GM23338 (cell line): Measurements from ENCODE around the gene GARS1. TPM values are rescaled to one million over a fixed set of nuclear protein-coding genes. Genes with fewer than 3 reads are reported as not detected.
"Not testable (repeated sequence)": the region's sequence is repeated elsewhere in the genome, so short reads cannot be mapped to it uniquely, and the experiment has no call there.

Source experiments
- ATAC-seq: fragments of 200-7000 bp; cut with Tn5 transposase; 3 replicates; pipeline ENCODE4 v1.9.1; 2020
- DNase-seq: peaks from one replicate; pipeline ENCODE4 v3.0.0-alpha.2; 2015; ENCODE audit warnings: low spot score
- H2AFZ ChIP-seq: fragments of 200-600 bp; sonication (generic); 2 replicates; pipeline ENCODE4 v1.8.0; 2016; ENCODE audit warnings: antibody characterized with exemption, mild to moderate bottlenecking, moderate library complexity
- H3F3A ChIP-seq: fragments of 200-600 bp; sonication (generic); replicated peaks from 2 replicates; pipeline ENCODE4 v1.8.0; 2017; ENCODE audit warnings: antibody characterized with exemption, mixed run types, low read depth
- H3K27ac ChIP-seq: fragments of 200-600 bp; sonication (generic); 2 replicates; pipeline ENCODE4 v1.6.1; 2016; ENCODE audit warnings: low read depth
- H3K27me3 ChIP-seq: fragments of 200-600 bp; sonication (generic); 2 replicates; pipeline ENCODE4 v1.8.0; 2016; ENCODE audit warnings: mild to moderate bottlenecking, mixed run types, moderate library complexity; ENCODE audit not compliant: insufficient read depth
- H3K36me3 ChIP-seq: fragments of 200-600 bp; sonication (generic); 2 replicates; pipeline ENCODE4 v1.8.0; 2016; ENCODE audit warnings: mild to moderate bottlenecking; ENCODE audit not compliant: insufficient read depth
- H3K4me1 ChIP-seq: fragments of 200-600 bp; sonication (generic); 2 replicates; pipeline ENCODE4 v1.8.0; 2016; ENCODE audit warnings: mild to moderate bottlenecking, moderate library complexity; ENCODE audit not compliant: insufficient read depth
- H3K4me2 ChIP-seq: fragments of 200-600 bp; sonication (generic); 2 replicates; pipeline ENCODE4 v1.7.1; 2017; ENCODE audit warnings: mixed run types
- H3K4me3 ChIP-seq: fragments of 200-600 bp; sonication (generic); 2 replicates; pipeline ENCODE4 v1.6.1; 2016; ENCODE audit warnings: mixed run types
- H3K79me2 ChIP-seq: fragments of 200-600 bp; sonication (generic); replicated peaks from 2 replicates; pipeline ENCODE4 v1.8.0; 2017; ENCODE audit warnings: mild to moderate bottlenecking; ENCODE audit not compliant: insufficient read depth
- H3K9me2 ChIP-seq: fragments of 200-600 bp; sonication (generic); 2 replicates; pipeline ENCODE4 v1.8.0; 2017; ENCODE audit not compliant: insufficient read depth
- H4K20me1 ChIP-seq: fragments of 200-600 bp; sonication (generic); replicated peaks from 2 replicates; pipeline ENCODE4 v1.8.0; 2017; ENCODE audit warnings: mild to moderate bottlenecking; ENCODE audit not compliant: insufficient read depth
- H3K27ac Mint-ChIP-seq: 2 replicates; pipeline ENCODE4 v1.8.0; 2020; ENCODE audit warnings: inconsistent platforms, mild to moderate bottlenecking, moderate library complexity, mixed read lengths
- H3K27me3 Mint-ChIP-seq: 3 replicates; pipeline ENCODE4 v1.8.0; 2022; ENCODE audit warnings: low read depth, mild to moderate bottlenecking, moderate library complexity, mixed read lengths, inconsistent platforms; ENCODE audit not compliant: insufficient read depth, poor library complexity
- H3K36me3 Mint-ChIP-seq: 3 replicates; pipeline ENCODE4 v1.8.0; 2021; ENCODE audit warnings: low read depth, mild to moderate bottlenecking, inconsistent platforms, moderate library complexity, mixed read lengths
- H3K4me1 Mint-ChIP-seq: 3 replicates; pipeline ENCODE4 v1.8.0; 2020; ENCODE audit warnings: mild to moderate bottlenecking, inconsistent platforms, mixed read lengths
- H3K4me3 Mint-ChIP-seq: 3 replicates; pipeline ENCODE4 v1.8.0; 2021; ENCODE audit warnings: moderate library complexity, mild to moderate bottlenecking, inconsistent platforms, mixed read lengths
- H3K9me3 Mint-ChIP-seq: 3 replicates; pipeline ENCODE4 v1.8.0; 2020; ENCODE audit warnings: moderate library complexity, mild to moderate bottlenecking, inconsistent platforms, mixed read lengths
- NANOG ChIP-seq: IDR thresholded peaks from 2 replicates; pipeline ENCODE4 v1.6.1; 2016; ENCODE audit warnings: antibody characterized with exemption, borderline replicate concordance
- STAT1 ChIP-seq: IDR thresholded peaks from one replicate; pipeline ENCODE4 v1.6.1; 2016; ENCODE audit warnings: antibody characterized with exemption; ENCODE audit not compliant: unreplicated experiment
- ZNF114 ChIP-seq: fragments of 250-450 bp; sonication (Bioruptor Pico); IDR thresholded peaks from 2 replicates; pipeline ENCODE4 v1.5.0; 2020; ENCODE audit warnings: mild to moderate bottlenecking, moderate library complexity
- ZNF462 ChIP-seq: fragments of 250-450 bp; sonication (Bioruptor Pico); IDR thresholded peaks from 2 replicates; pipeline ENCODE4 v1.5.0; 2020; ENCODE audit warnings: mild to moderate bottlenecking, moderate library complexity
- polyA plus RNA-seq: library from polyadenylated mRNA; unstranded; fragments of >200 nt; fragmentation: Nextera tagmentation; extraction: Ambion mirVana; gene quantifications from 2 replicates; pipeline ENCODE4 v1.2.1, GENCODE V29; 2016
- total RNA-seq: library from RNA; depleted of rRNA; stranded (reverse); fragments of >200 nt; shearing (Covaris generic); gene quantifications from 2 replicates; pipeline ENCODE4 v1.2.3, GENCODE V29; 2014

Gene GARS1
- total and polyA plus RNA-seq, 2 experiments from 2014 or later: 207 to 241 TPM

DNA sequence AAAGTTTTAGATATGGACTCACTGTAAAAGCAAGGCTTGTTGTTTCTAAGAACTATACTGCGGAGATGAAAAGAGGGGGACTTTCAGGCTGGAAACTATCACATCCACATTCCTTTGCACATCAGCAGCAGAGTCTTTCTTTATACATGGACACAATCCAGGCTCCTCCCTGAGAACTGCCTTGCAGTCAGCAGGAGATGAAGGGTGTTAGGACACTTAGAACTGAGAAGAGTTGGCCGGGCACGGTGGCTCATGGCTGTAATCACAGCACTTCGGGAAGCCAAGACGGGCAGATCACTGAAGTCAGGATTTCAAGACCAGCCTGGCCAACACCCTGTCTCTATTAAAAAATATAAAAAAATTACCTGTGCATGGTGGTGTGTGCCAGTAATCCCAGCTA is 9.7 kb upstream of the GARS1 start:
- H3F3A ChIP-seq: no peaks in the 10 kb centered on the region; the same call in 1 of the 2 replicates
- Mint-ChIP-seq H3K9me3 (peaks cover 43% of the 10 kb centered on the region), H3K27me3 (peaks cover 2% of the 10 kb centered on the region), H3K27ac (no peak overlapping the region), H3K4me1 (peaks cover 26% of the 10 kb centered on the region), H3K36me3 (peaks cover 54% of the 10 kb centered on the region), H3K4me3 (0 out of 3 replicates have a peak overlapping the region, but pooled peaks have one; percentile 14)
- no peaks in the 10 kb centered on the region for H3K9me2 ChIP-seq
- no peak overlapping the region for H3K4me2 ChIP-seq
- peaks cover 21% of the 10 kb centered on the region; the same call in 1 of the 2 replicates for H3K36me3 ChIP-seq
- H3K27ac ChIP-seq: no peak overlapping the region
- no peaks in the 10 kb centered on the region for H3K27me3 ChIP-seq
- ATAC-seq (peak; percentile 88), DNase-seq (peak; percentile 29)
- H4K20me1 ChIP-seq: no peaks in the 10 kb centered on the region
- H3K4me3 ChIP-seq: no peak overlapping the region
- H2AFZ ChIP-seq: no peak overlapping the region
- H3K4me1 ChIP-seq: peaks cover 23% of the 10 kb centered on the region
- H3K79me2 ChIP-seq: 0 out of 2 replicates have a peak, but pooled peaks cover 6% of the 10 kb centered on the region
- TF ChIP-seq ZNF114: no peak

- ATAC-seq: no peak
- Histone ChIP-seq H3K79me2 (peaks cover 6% of the 10 kb centered on the region; the same call in 1 of the 2 replicates), H3K36me3 (peaks cover 21% of the 10 kb centered on the region; the same call in 1 of the 2 replicates), H3K4me1 (peaks cover 23% of the 10 kb centered on the region), H3F3A (no peaks in the 10 kb centered on the region; the same call in 1 of the 2 replicates), H3K27me3 (no peaks in the 10 kb centered on the region), H4K20me1 (no peaks in the 10 kb centered on the region), H3K9me2 (no peaks in the 10 kb centered on the region), H2AFZ (no peak overlapping the region), H3K4me3 (no peak overlapping the region), H3K27ac (no peak overlapping the region), H3K4me2 (no peak overlapping the region)
- Mint-ChIP-seq H3K27me3 (peaks cover 2% of the 10 kb centered on the region), H3K4me3 (no peak overlapping the region), H3K4me1 (peaks cover 26% of the 10 kb centered on the region), H3K9me3 (peaks cover 36% of the 10 kb centered on the region), H3K36me3 (peaks cover 47% of the 10 kb centered on the region), H3K27ac (no peak overlapping the region)
- no peak for DNase-seq
- TF ChIP-seq STAT1 (no peak), NANOG (no peak)
Measured at GRCh38 chr7:30585675-30586074, 9.0 kb upstream of the GARS1 start.

- H3F3A ChIP-seq, H3K27ac ChIP-seq, H4K20me1 ChIP-seq, H3K27ac Mint-ChIP-seq, H3K79me2 ChIP-seq, H3K27me3 Mint-ChIP-seq, H3K4me2 ChIP-seq, ATAC-seq, H3K4me3 Mint-ChIP-seq, DNase-seq, H3K4me3 ChIP-seq, H3K27me3 ChIP-seq, H3K9me2 ChIP-seq, H3K36me3 ChIP-seq, H2AFZ ChIP-seq: not testable (repeated sequence)
- H3K4me1 ChIP-seq: peaks cover 23% of the 10 kb centered on the region
- Mint-ChIP-seq H3K9me3 (peaks cover 24% of the 10 kb centered on the region), H3K36me3 (peaks cover 29% of the 10 kb centered on the region), H3K4me1 (peaks cover 26% of the 10 kb centered on the region)
Measured at GRCh38 chr7:30587547-30587946, 7.1 kb upstream of the GARS1 start.

DNA sequence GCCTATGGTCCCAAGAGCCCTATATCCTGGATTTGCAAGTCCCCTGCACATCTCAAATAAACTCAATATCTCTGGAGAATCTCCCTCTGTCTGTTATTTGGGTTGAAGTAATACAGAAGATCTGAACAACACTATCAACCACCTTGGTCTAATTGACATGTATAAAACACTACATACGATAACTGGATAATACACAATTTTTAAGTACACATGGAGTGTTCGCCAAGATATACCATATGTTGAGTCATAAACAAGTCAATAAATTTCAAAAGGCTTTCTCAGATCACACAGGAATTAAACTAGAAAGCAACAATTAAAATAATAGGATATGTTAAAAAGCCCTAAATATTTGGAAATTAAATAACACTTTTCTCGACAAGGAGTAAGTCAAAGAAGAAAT is 5.6 kb upstream of the GARS1 start:
- DNase-seq: no peak
- H3K27ac Mint-ChIP-seq: no peak overlapping the region
- peaks cover 12% of the 10 kb centered on the region for H3K79me2 ChIP-seq
- TF ChIP-seq ZNF462: no peak

More for the DNA sequence above, 5.6 kb upstream of the GARS1 start:
- Histone ChIP-seq H3K4me1 (peaks cover 9% of the 10 kb centered on the region), H2AFZ (no peak overlapping the region), H3K4me2 (no peak overlapping the region), H3K36me3 (0 out of 2 replicates have a peak, but pooled peaks cover 6% of the 10 kb centered on the region), H3F3A (peaks cover 3% of the 10 kb centered on the region; the same call in 1 of the 2 replicates), H3K9me2 (no peaks in the 10 kb centered on the region), H3K27ac (no peak overlapping the region), H3K4me3 (no peak overlapping the region), H3K27me3 (no peaks in the 10 kb centered on the region), H4K20me1 (no peaks in the 10 kb centered on the region)
- Mint-ChIP-seq H3K4me3 (no peak overlapping the region), H3K9me3 (peaks cover 19% of the 10 kb centered on the region), H3K27me3 (peaks cover 6% of the 10 kb centered on the region), H3K4me1 (peaks cover 21% of the 10 kb centered on the region), H3K36me3 (peaks cover 15% of the 10 kb centered on the region)
- ATAC-seq: no peak
